Upper lobe of left lung (tissue), 6 donors: ENCODE data around the gene A3GALT2. TPM values are rescaled to one million over a fixed set of nuclear protein-coding genes. Genes with fewer than 3 reads are reported as not detected.
A peak's percentile ranks its signal among the peaks of the same experiment; 100 is the strongest.

Source experiments
- ATAC-seq, 2 donors: fragments of 200-7000 bp; cut with Tn5 transposase; one replicate each; pipeline ENCODE4 v1.9.1; 2022; ENCODE audit warnings: mild to moderate bottlenecking in 2 of 2, moderate library complexity in 2 of 2; ENCODE audit not compliant: low FRiP score in 2 of 2
- DNase-seq, 2 donors: peaks; one replicate each; pipeline ENCODE4 v3.0.0-alpha.2; 2019 to 2020
- H3K27ac ChIP-seq, 4 donors: fragments of 200-600 bp; sonication (generic); one replicate each; pipeline ENCODE4 v1.5.1; 2016 to 2019
- H3K27me3 ChIP-seq, 4 donors: fragments of 200-600 bp; sonication (generic); one replicate each; pipeline ENCODE4 v1.5.1; 2017 to 2019
- H3K36me3 ChIP-seq, 4 donors: fragments of 200-600 bp; sonication (generic); one replicate each; pipeline ENCODE4 v1.5.1; 2016 to 2019
- H3K4me1 ChIP-seq, 4 donors: fragments of 200-600 bp; sonication (generic); one replicate each; pipeline ENCODE4 v1.5.1; 2018 to 2019
- H3K4me3 ChIP-seq, 4 donors: fragments of 200-600 bp; sonication (generic); one replicate each; pipeline ENCODE4 v1.5.1; 2017 to 2019; ENCODE audit warnings: mild to moderate bottlenecking in 2 of 4, moderate library complexity in 1 of 4
- H3K9me3 ChIP-seq, 4 donors: fragments of 200-600 bp; sonication (generic); one replicate each; pipeline ENCODE4 v1.5.1; 2018 to 2019
- CTCF ChIP-seq, 6 experiments: fragments of 450-650 bp in 4 of 6; fragments of 200-600 bp in 2 of 6; sonication (generic) in 2 of 6; IDR thresholded peaks; one replicate each; pipeline ENCODE4 v1.5.1; 2016 to 2019; ENCODE audit warnings: antibody characterized with exemption in 6 of 6
- EP300 ChIP-seq, 4 donors: sonication (generic); formaldehyde crosslinking; IDR thresholded peaks; one replicate each; pipeline ENCODE4 v1.5.1; 2017; ENCODE audit warnings: antibody characterized with exemption in 4 of 4, control low read depth in 2 of 4
- POLR2A ChIP-seq, 4 donors: fragments of 450-650 bp; IDR thresholded peaks; one replicate each; pipeline ENCODE4 v1.5.1; 2016 to 2017; ENCODE audit warnings: antibody characterized with exemption in 4 of 4, mild to moderate bottlenecking in 2 of 4
- POLR2AphosphoS5 ChIP-seq, 2 donors: sonication (generic); formaldehyde crosslinking; IDR thresholded peaks; one replicate each; pipeline ENCODE4 v1.5.1; 2017; ENCODE audit warnings: antibody characterized with exemption in 2 of 2
- WGBS, 2 donors: methylation state at CpG; one replicate each; pipeline ENCODE4 v1.1.5; 2017 to 2018; 5-methylcytosine and 5-hydroxymethylcytosine counted together
- total RNA-seq, 6 donors: library from RNA; depleted of rRNA in 4 of 6; stranded (reverse); fragments of >200 nt in 4 of 6; gene quantifications; one replicate each; pipeline versions ENCODE4 v1.1.0 to v1.2.1, GENCODE V29; 2016 to 2021
- donor health status: DM: no; HTN: no; CAD: no; lungs with moderate emphysema.
- donor health status: DM: no; HTN: yes; CAD: no; lungs with severe emphysema.

The A3GALT2 gene
- total RNA-seq, 6 donors from 2014 or later = 0.79 to 0.91 TPM; not detected in 4

GRCh38 chr1:33332881-33333280 is 12.0 kb upstream of the A3GALT2 start:
- H3K4me3 ChIP-seq = no peak overlapping the region
- peaks cover 77 to 87% (median 80%) of the 10 kb centered on the region in 4 donors for H3K4me1 ChIP-seq
- ATAC-seq (peak in 1 of 2 donors; percentile 80), DNase-seq (peak in 1 of 2 donors; percentile 81)
- no peaks in the 10 kb centered on the region for H3K9me3 ChIP-seq
- peaks cover 40 to 70% (median 53%) of the 10 kb centered on the region in 4 donors for H3K36me3 ChIP-seq
- peak overlapping the region; percentile 86 to 99 (median 94) for H3K27ac ChIP-seq
- TF ChIP-seq POLR2A (IDR thresholded peaks at IDR 0.05) = peak in 1 of 4 donors; percentile 43
- TF ChIP-seq EP300 (IDR thresholded peaks at IDR 0.05) = no peak
- WGBS, 2 donors = 66 to 80% methylated on average over 5 of the region's 5 CpGs
- H3K27me3 ChIP-seq = no peaks in the 10 kb centered on the region

DNA sequence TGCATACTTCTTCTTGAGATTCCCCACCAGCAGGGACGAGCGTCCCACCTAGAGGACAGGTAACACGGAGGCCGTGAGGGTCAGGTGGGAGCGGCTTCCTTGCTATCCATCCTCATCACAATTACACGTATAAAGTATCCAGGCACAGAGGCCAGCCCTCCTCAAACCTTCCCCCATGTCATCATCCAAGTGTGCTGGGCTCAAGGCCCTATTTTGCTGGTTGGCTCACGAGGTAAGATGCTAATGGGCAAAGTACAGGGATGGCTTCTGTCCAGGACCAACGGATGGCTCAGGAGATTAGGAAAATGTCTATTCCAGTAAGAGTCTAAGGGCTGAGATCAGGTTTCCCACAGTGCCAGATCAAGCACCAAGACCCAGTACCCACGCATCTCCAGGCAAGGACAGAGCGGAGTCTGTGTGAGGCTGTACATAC is 11.5 kb upstream of the A3GALT2 start:
- DNase-seq (no peak), ATAC-seq (no peak)
- Histone ChIP-seq H3K27ac (peak overlapping the region; percentile 86 to 99 (median 94)), H3K9me3 (no peaks in the 10 kb centered on the region), H3K4me3 (no peak overlapping the region), H3K27me3 (no peaks in the 10 kb centered on the region), H3K4me1 (peaks cover 77 to 87% (median 80%) of the 10 kb centered on the region in 4 donors), H3K36me3 (peaks cover 40 to 75% (median 57%) of the 10 kb centered on the region in 4 donors)
- no peak for TF ChIP-seq POLR2A (IDR thresholded peaks at IDR 0.05)
- TF ChIP-seq EP300 (IDR thresholded peaks at IDR 0.05) = no peak
- peak in 1 of 2 donors; percentile 25 for TF ChIP-seq POLR2AphosphoS5 (IDR thresholded peaks at IDR 0.05)
- no peak for TF ChIP-seq CTCF (IDR thresholded peaks at IDR 0.05)
- 80 to 83% methylated on average over 10 of the region's 10 CpGs for WGBS, 2 donors

DNA sequence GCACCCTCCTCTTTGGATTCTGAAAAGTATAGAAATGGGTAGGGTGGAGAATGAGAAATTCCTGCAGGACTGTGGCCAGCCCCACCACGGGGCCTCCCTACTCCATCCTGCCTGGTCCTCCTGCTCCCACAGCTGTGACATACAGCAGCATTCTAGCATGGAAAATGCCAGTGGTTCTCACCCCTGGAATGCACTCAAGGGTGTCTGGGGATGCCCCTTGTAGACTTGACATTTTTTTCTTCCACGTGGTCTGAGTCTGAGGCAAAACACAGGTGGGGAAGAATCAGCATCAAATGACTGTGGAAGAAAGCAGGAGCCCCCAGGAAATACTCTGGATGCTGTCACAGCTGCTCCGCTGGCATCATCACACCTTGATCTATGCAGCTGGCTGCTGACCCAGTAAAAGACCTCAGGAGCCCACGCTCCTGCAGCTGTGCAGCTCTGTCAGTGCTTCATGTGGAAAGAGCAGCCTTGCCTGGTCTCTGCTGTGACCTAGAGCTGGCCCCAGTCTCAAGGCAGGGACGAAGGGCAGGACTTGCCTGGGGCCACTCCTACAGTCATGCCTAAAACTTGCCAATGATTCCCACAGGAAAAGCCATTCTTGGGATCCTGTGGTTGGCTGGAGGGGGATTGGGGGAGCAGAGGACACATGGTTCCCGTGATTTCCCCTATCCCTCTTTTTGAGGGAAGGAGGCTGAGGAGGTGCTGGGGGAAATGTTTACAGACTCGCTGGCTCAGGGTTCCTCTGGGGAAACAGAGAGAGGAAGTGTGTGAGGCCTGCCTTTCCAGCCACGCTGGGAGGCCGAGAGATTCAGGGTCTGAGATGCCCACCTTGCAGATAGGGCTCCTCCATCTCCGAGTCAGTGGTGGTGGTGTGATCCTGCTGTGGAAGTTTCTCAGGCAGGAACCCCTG is 10.8 kb upstream of the A3GALT2 start:
- Histone ChIP-seq H3K4me3 (no peak overlapping the region), H3K4me1 (peaks cover 76 to 87% (median 80%) of the 10 kb centered on the region in 4 donors), H3K36me3 (peaks cover 43 to 82% (median 64%) of the 10 kb centered on the region in 4 donors), H3K27ac (peak overlapping the region; percentile 86 to 99 (median 94)), H3K9me3 (no peaks in the 10 kb centered on the region), H3K27me3 (no peaks in the 10 kb centered on the region)
- ATAC-seq = no peak
- WGBS, 2 donors = 60 to 62% methylated on average over 9 to 10 of the region's 10 CpGs
- DNase-seq = no peak
- TF ChIP-seq POLR2AphosphoS5 (IDR thresholded peaks at IDR 0.05) (peak in 1 of 2 donors; percentile 24), POLR2A (IDR thresholded peaks at IDR 0.05) (no peak), CTCF (IDR thresholded peaks at IDR 0.05) (no peak), EP300 (IDR thresholded peaks at IDR 0.05) (peak in 1 of 4 donors; percentile 18)

GRCh38 chr1:33330906-33331305 is 10.0 kb upstream of the A3GALT2 start:
- ATAC-seq = no peak
- Histone ChIP-seq H3K9me3 (no peaks in the 10 kb centered on the region), H3K36me3 (peaks cover 51 to 90% (median 72%) of the 10 kb centered on the region in 4 donors), H3K4me1 (peaks cover 71 to 87% (median 74%) of the 10 kb centered on the region in 4 donors), H3K27me3 (no peaks in the 10 kb centered on the region), H3K27ac (peak overlapping the region in 3 of 4 donors; percentile 53 to 99 (median 86)), H3K4me3 (no peak overlapping the region)
- no peak for TF ChIP-seq POLR2A (IDR thresholded peaks at IDR 0.05)
- TF ChIP-seq EP300 (IDR thresholded peaks at IDR 0.05) = no peak
- TF ChIP-seq POLR2AphosphoS5 (IDR thresholded peaks at IDR 0.05) = no peak
- TF ChIP-seq CTCF (IDR thresholded peaks at IDR 0.05) = no peak
- no peak for DNase-seq
- WGBS, 2 donors = 83 to 97% methylated on average over 6 to 7 of the region's 7 CpGs

- TF ChIP-seq POLR2AphosphoS5 (IDR thresholded peaks at IDR 0.05) = no peak
- no peak for TF ChIP-seq EP300 (IDR thresholded peaks at IDR 0.05)
- no peak for TF ChIP-seq POLR2A (IDR thresholded peaks at IDR 0.05)
- no peak for TF ChIP-seq CTCF (IDR thresholded peaks at IDR 0.05)
- DNase-seq = no peak
- H3K9me3 ChIP-seq = no peaks in the 10 kb centered on the region
- peak overlapping the region in 3 of 4 donors; percentile 53 to 99 (median 86) for H3K27ac ChIP-seq
- no peak overlapping the region for H3K4me3 ChIP-seq
- no peak for ATAC-seq
- no peaks in the 10 kb centered on the region for H3K27me3 ChIP-seq
- peaks cover 56 to 94% (median 77%) of the 10 kb centered on the region in 4 donors for H3K36me3 ChIP-seq
- peaks cover 66 to 86% (median 72%) of the 10 kb centered on the region in 4 donors for H3K4me1 ChIP-seq
- WGBS, 2 donors = 93 to 100% methylated on average over 3 of the region's 3 CpGs
These were observed 9.5 kb upstream of the A3GALT2 start for GRCh38 chr1:33330361-33330890.
